NCI-H1436 (cell line): ENCODE results near the gene CFAP100.

Source experiments
- DNase-seq: peaks from one replicate; lab custom pipeline; 2025; lab: John Stamatoyannopoulos, UW

CFAP100 gene

DNA sequence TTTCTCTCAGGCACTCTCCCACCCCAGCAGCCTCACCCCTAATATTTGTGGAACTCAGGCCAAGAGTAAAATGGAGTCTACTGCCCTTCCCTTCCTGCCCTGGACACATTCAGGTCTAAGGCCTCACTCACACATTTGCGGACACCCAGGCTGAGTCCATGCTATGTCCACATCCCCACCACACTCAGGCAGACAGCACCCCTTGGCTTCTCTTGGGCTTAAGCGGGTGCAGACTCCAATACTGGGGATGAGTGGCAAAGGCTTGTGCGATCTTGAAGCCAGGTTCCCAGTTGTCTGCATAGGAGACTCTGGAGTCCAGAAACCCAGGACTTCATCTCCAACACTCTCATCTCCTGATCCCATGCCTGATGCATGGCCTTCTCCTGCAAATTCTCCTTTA lies 17.5 kb upstream of the CFAP100 start:
- no peak for DNase-seq

GRCh38 chr3:126378341-126378751 lies 16.4 kb upstream of the CFAP100 start:
- DNase-seq, result no peak

GRCh38 chr3:126380011-126380768 lies 14.5 kb upstream of the CFAP100 start:
- no peak for DNase-seq

DNA sequence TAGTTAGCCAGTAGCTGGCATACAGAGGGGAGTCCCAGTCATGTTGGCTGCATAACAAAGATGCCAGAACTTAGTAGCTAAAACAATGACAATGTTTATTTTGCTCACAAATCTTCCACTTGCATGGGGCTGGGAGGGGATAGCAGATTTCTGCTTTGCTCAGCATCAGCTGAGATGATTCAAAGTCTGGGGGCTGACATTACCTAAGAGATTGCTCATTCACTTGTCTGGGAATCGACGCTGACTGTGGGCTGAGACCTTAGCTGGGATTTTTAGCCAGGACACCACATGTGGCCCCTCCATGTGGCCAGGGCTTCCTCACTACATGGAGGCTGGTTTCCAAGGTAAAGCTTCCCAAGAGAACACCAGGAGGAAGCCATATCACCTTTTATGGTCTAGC lies 12.7 kb upstream of the CFAP100 start:
- no peak for DNase-seq

GRCh38 chr3:126389112-126389793 lies 5.5 kb upstream of the CFAP100 start:
- DNase-seq, result no peak

GRCh38 chr3:126389794-126390146 lies 4.9 kb upstream of the CFAP100 start:
- no peak for DNase-seq

- DNase-seq, result no peak
Observed at GRCh38 chr3:126390201-126390600, 4.5 kb upstream of the CFAP100 start.

GRCh38 chr3:126390751-126391150 lies 4.0 kb upstream of the CFAP100 start:
- no peak for DNase-seq

DNA sequence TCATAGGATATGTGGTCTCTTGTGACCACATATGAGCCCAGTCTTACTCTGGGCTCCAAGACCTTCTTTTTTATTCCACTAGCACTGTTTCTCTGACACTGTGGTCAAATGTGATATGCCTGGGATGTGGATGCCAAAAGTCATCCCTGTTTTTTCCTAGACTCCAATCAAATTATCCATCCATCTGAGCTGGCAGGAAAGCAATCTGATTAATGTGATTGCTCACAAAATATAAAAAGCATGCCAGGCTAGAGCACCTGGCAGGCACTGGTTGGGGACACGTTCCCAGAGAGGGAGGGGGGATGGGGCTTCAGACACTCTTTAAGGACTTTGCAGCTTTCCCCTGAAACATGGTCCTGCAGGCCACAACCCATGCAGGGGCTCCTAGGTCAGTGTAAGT lies 3.1 kb upstream of the CFAP100 start:
- DNase-seq, result no peak

DNA sequence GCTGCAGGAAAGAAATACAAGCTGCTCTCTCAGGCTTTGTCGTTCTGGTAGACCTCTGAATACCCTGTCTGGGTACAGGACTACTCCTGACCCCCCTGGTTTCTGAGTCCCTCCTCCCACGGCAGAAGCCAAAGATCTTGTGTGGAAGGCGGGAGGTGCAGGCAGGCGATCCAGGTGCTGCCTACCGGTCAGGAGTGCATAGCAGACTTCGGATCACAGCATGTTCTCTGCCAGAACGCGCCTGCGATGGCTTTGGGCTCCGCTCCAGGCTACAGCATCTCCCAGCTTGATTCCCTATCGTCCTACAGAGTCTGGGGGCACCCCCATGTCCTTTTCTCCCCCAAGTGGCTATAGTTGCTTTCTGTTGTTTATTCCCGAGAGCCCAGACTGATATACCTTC lies 2.5 kb upstream of the CFAP100 start:
- DNase-seq, result no peak

DNA sequence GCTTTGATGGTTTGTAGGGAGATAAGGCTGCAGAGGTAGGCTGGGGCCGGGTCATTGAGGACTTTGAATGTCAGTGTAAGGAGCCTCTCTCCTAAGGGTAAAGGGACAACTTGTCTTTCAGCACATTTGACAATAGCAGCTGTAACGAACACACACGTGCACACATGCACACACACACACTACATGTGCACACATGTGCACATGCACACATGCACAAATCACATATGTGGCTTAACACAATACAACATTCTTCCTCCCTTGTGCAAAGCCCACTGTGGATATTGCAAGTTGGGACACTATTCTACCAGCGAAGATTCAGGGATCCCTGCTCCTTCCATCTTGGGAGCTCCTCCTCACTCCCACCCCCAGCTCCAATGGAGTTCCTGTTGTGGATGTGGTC lies 1.1 kb upstream of the CFAP100 start:
- DNase-seq, result no peak

- DNase-seq, result no peak
Observed at GRCh38 chr3:126394977-126395321, 240 bp downstream of the CFAP100 start.

DNA sequence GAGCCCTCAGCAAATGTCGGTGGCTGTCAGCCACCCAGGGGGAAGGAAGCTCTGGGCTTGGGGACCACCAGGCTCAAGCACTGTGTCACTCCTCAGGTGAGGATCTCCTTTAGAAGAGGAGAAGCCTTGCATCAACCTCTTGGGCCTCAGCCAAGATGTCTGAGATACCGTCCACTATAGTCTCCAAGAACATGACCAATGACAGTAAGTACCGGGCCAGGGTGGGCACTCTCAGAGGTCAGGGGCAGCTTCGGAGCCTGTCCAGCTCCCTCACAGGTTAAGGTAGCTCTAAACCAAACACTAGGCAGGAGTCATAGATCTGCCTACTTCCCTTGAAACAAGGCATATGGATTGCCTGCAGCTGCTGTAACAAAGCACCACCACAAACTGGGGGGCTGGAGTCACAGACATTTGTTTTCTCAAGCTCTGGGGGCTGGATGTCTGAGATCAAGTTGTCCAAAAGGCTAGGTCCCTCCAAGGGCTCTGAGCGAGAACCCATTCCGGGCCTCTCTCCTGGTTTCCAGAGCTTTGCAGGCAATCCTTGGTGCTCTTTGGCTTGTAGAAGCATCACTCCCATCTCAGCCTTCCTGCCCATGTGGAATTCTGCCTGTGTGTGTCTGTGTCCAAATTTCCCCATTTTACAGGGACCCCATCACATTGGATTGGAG lies 1.3 kb downstream of the CFAP100 start:
- DNase-seq, result no peak

DNA sequence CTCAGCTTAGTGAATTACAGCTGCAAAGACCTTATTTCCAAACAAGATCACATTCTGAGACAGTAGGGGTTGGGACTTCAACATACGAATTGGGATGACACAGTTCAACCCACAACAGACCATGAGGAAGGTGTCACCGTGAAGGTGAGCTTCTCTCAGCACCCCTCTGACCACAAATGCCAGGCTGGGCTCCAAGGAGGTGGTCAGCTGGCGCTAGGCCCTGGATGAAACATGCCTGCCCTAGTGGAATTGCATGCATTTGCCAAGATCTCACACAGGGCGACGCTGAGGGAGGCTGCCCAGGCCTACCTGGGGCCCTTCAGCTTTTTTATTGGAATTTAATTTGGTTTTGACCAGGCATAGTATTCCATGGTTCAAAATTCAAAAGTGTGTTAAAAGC lies 1.8 kb downstream of the CFAP100 start:
- no peak for DNase-seq

DNA sequence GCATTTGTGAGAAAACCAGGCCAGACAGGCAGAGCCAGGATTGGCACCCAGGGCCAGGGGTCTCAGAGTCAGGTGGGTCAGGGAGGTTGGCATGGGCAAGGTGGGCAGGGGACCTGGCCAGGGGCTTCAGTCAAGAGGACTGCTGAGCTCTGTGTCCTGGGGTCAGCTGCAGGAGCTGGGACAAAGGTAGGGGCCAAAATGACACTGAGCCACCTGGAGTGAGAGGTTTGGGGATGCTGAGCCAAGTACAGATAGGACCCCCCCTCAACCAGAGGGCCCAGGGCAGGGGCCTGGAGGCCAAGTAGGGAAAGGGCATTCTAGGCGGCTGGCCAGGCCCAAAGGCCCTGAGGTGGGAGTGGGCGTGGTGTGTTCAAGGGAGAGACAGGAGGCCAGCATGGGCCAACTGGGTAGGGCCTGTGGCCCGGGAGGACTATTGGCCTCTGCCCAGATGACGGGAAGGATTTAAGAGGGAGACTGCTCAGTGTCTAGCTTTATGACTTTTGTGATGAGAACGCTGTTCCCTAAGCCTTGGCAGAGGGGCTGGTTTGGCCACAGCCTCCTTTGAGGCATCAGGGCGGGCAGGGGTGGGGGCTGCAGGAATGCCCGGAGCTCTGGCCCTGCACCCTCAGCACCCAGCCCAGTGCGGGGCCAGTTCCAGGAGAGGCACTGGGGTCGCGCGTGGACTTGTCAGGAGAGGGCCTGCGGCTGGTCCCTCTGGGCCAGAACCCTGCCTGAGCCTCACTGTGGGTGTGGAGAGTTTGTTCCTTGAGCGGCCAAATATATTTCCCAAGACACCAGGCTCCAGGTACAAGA lies 3.1 kb downstream of the CFAP100 start:
- no peak for DNase-seq

GRCh38 chr3:126398423-126399350 lies 4.0 kb downstream of the CFAP100 start:
- no peak for DNase-seq

- no peak for DNase-seq
Observed at GRCh38 chr3:126399351-126399735, 4.6 kb downstream of the CFAP100 start.

DNA sequence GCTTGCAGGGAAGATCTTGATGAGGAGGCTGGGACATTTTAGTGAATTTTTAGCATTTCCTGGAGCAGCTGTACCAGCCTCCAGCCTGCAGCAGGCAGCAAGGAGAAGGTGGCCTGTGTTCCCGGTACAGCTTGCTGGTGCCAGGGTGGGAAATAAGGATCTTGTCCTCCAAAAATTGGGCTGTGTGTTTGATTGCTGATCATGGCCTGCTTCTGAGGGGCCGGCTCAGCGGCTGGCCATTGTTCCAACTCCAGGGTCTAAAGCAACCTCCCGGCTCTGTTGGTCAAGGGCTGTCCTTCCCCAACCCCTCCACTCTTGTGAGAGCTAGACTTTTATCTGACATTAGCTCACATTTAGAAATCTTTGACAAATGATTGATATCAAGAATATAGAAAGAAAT lies 5.0 kb downstream of the CFAP100 start:
- DNase-seq, result no peak

DNA sequence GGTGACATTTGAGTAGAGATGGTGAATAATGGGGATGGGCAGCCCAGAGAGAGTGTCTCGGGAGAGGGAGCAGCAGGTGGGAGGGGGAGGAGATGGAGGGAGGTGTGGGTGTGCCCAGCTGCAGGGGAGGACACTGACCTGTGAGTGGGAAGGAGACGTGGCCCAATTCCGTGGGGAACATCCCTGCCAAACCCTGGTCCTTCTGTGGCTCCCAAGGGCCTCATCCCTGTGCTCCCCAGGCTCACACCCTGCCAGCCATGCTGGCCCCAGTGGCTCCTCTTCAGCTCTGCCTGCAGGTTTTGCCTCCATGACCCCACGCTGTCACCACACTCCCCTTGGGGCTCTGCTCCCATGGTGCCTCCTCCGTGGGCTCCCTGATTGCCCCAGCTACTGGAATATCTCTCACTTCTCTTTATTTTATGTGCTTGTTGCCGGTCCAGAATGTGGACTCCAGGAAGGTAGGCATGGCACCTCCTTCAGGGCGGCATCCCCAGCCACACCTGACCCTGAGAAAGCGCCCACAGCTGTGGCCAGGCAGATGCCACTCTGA lies 7.0 kb downstream of the CFAP100 start:
- no peak for DNase-seq

GRCh38 chr3:126402178-126402577 lies 7.5 kb downstream of the CFAP100 start:
- DNase-seq, result no peak

DNA sequence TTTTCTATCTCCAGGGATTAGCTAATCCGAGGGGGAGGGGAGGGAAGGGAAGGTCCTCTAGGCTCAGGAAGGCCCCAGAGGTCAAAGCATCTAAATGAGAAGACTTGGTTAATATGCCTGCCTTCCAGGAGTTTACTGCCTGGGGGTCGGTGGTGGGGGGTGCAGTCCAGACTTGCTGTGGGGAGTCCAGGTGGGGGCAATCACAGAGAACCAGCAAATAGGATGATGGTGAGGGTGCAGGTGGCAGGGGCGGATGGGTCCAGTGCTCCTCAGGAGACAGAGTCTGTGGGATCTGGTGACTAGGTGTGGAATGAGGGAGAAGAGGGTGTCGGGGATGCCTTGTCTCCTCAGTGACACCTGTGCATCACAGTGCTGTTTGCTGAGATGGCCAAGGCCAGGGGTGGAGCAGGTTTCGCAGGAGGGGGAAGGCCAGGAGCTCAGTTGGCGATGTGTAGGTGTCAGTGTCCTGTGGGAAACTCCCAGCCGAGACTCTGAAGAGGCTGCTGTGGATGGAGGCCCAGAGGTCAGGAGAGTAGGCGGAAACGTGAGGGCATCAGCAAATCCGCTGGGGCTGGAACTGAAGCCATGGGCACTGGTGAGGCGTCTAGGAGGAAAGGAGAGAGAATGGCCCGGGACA lies 8.1 kb downstream of the CFAP100 start:
- no peak for DNase-seq
